ENCODE results near the gene ACOXL. TPM values are rescaled to one million over a fixed set of nuclear protein-coding genes. Genes with fewer than 3 reads are reported as not detected.

Gene ACOXL
- total and polyA plus RNA-seq, 4 donors = 0.13 TPM; not detected in 3

- Histone ChIP-seq H3K27me3 (ENCODE audit: control insufficient read depth in 1 of 2, insufficient read depth in 2 of 2, low read length in 1 of 2) (no peaks in the 10 kb centered on the region), H3K9me3 (ENCODE audit: control insufficient read depth, low read length) (no peaks in the 10 kb centered on the region), H3K36me3 (ENCODE audit: control insufficient read depth in 1 of 2, insufficient read depth in 2 of 2, low read length in 1 of 2) (peaks cover 0 to 2% of the 10 kb centered on the region in 2 donors), H3K4me1 (ENCODE audit: control insufficient read depth in 1 of 2, insufficient read depth in 2 of 2, low read length in 2 of 2) (no peaks in the 10 kb centered on the region), H3K4me3 (ENCODE audit: low read length in 2 of 2) (no peak overlapping the region), H3K27ac (ENCODE audit: low read depth in 1 of 2, low read length in 2 of 2) (no peak overlapping the region)
- ATAC-seq (ENCODE audit: low FRiP score) (no peak), DNase-seq (no peak)
- intact Hi-C loops (cut with DNase I) = no loop called here
- 93 to 96% methylated on average over 7 of the region's 7 CpGs for WGBS, 2 donors
These were observed 412.9 kb downstream of the ACOXL start for GRCh38 chr2:111145103-111145760.

GRCh38 chr2:111145951-111146350 is 413.6 kb downstream of the ACOXL start:
- H3K4me3 ChIP-seq (ENCODE audit: low read length in 2 of 2) = no peak overlapping the region
- H3K27ac ChIP-seq (ENCODE audit: low read depth in 1 of 2, low read length in 2 of 2) = no peak overlapping the region
- no peaks in the 10 kb centered on the region for H3K27me3 ChIP-seq (ENCODE audit: control insufficient read depth in 1 of 2, insufficient read depth in 2 of 2, low read length in 1 of 2)
- intact Hi-C loops (cut with DNase I) = no loop called here
- no peaks in the 10 kb centered on the region for H3K9me3 ChIP-seq (ENCODE audit: control insufficient read depth, low read length)
- DNase-seq (no peak), ATAC-seq (ENCODE audit: low FRiP score) (no peak)
- H3K4me1 ChIP-seq (ENCODE audit: control insufficient read depth in 1 of 2, insufficient read depth in 2 of 2, low read length in 2 of 2) = no peaks in the 10 kb centered on the region
- peaks cover 0 to 2% of the 10 kb centered on the region in 2 donors for H3K36me3 ChIP-seq (ENCODE audit: control insufficient read depth in 1 of 2, insufficient read depth in 2 of 2, low read length in 1 of 2)
- 98 to 100% methylated on average over 2 of the region's 2 CpGs for WGBS, 2 donors

- ATAC-seq (ENCODE audit: low FRiP score) (no peak), DNase-seq (no peak)
- Histone ChIP-seq H3K9me3 (ENCODE audit: control insufficient read depth, low read length) (no peaks in the 10 kb centered on the region), H3K4me1 (ENCODE audit: control insufficient read depth in 1 of 2, insufficient read depth in 2 of 2, low read length in 2 of 2) (no peaks in the 10 kb centered on the region), H3K36me3 (ENCODE audit: control insufficient read depth in 1 of 2, insufficient read depth in 2 of 2, low read length in 1 of 2) (peaks cover 0 to under 1% of the 10 kb centered on the region in 2 donors), H3K4me3 (ENCODE audit: low read length in 2 of 2) (no peak overlapping the region), H3K27me3 (ENCODE audit: control insufficient read depth in 1 of 2, insufficient read depth in 2 of 2, low read length in 1 of 2) (no peaks in the 10 kb centered on the region), H3K27ac (ENCODE audit: low read depth in 1 of 2, low read length in 2 of 2) (no peak overlapping the region)
- WGBS, 2 donors = 90 to 91% methylated on average over 3 of the region's 3 CpGs
- intact Hi-C loops (cut with DNase I) = no loop called here
These were observed 416.0 kb downstream of the ACOXL start for GRCh38 chr2:111148225-111148873.

GRCh38 chr2:111148925-111149324 is 416.6 kb downstream of the ACOXL start:
- DNase-seq (no peak), ATAC-seq (ENCODE audit: low FRiP score) (no peak)
- Histone ChIP-seq H3K9me3 (ENCODE audit: control insufficient read depth, low read length) (no peaks in the 10 kb centered on the region), H3K4me3 (ENCODE audit: low read length in 2 of 2) (no peak overlapping the region), H3K27ac (ENCODE audit: low read depth in 1 of 2, low read length in 2 of 2) (no peak overlapping the region), H3K4me1 (ENCODE audit: control insufficient read depth in 1 of 2, insufficient read depth in 2 of 2, low read length in 2 of 2) (no peaks in the 10 kb centered on the region), H3K27me3 (ENCODE audit: control insufficient read depth in 1 of 2, insufficient read depth in 2 of 2, low read length in 1 of 2) (no peaks in the 10 kb centered on the region), H3K36me3 (ENCODE audit: control insufficient read depth in 1 of 2, insufficient read depth in 2 of 2, low read length in 1 of 2) (no peaks in the 10 kb centered on the region)
- WGBS, 2 donors = 85 to 92% methylated on average over 8 of the region's 8 CpGs
- intact Hi-C loops (cut with DNase I) = no loop called here

GRCh38 chr2:111149882-111150455 is 417.6 kb downstream of the ACOXL start:
- DNase-seq (no peak), ATAC-seq (ENCODE audit: low FRiP score) (no peak)
- H3K9me3 ChIP-seq (ENCODE audit: control insufficient read depth, low read length) = no peaks in the 10 kb centered on the region
- 84 to 89% methylated on average over 7 of the region's 7 CpGs for WGBS, 2 donors
- intact Hi-C loops (cut with DNase I) = no loop called here
- H3K27ac ChIP-seq (ENCODE audit: low read depth in 1 of 2, low read length in 2 of 2) = no peak overlapping the region
- H3K27me3 ChIP-seq (ENCODE audit: control insufficient read depth in 1 of 2, insufficient read depth in 2 of 2, low read length in 1 of 2) = no peaks in the 10 kb centered on the region
- no peak overlapping the region for H3K4me3 ChIP-seq (ENCODE audit: low read length in 2 of 2)
- H3K4me1 ChIP-seq (ENCODE audit: control insufficient read depth in 1 of 2, insufficient read depth in 2 of 2, low read length in 2 of 2) = no peaks in the 10 kb centered on the region
- no peaks in the 10 kb centered on the region for H3K36me3 ChIP-seq (ENCODE audit: control insufficient read depth in 1 of 2, insufficient read depth in 2 of 2, low read length in 1 of 2)

GRCh38 chr2:111154758-111155157 is 422.4 kb downstream of the ACOXL start:
- H3K27ac ChIP-seq (ENCODE audit: low read depth in 1 of 2, low read length in 2 of 2) = no peak overlapping the region
- ATAC-seq (ENCODE audit: low FRiP score) (no peak), DNase-seq (no peak)
- 96 to 97% methylated on average over 6 of the region's 6 CpGs for WGBS, 2 donors
- intact Hi-C loops (cut with DNase I) = no loop called here
- H3K4me3 ChIP-seq (ENCODE audit: low read length in 2 of 2) = no peak overlapping the region
- H3K9me3 ChIP-seq (ENCODE audit: control insufficient read depth, low read length) = no peaks in the 10 kb centered on the region
- no peaks in the 10 kb centered on the region for H3K36me3 ChIP-seq (ENCODE audit: control insufficient read depth in 1 of 2, insufficient read depth in 2 of 2, low read length in 1 of 2)
- H3K27me3 ChIP-seq (ENCODE audit: control insufficient read depth in 1 of 2, insufficient read depth in 2 of 2, low read length in 1 of 2) = no peaks in the 10 kb centered on the region
- H3K4me1 ChIP-seq (ENCODE audit: control insufficient read depth in 1 of 2, insufficient read depth in 2 of 2, low read length in 2 of 2) = no peaks in the 10 kb centered on the region

- WGBS, 2 donors = 86 to 93% methylated on average over 1 of the region's 1 CpG
- DNase-seq = no peak
These were observed 423.2 kb downstream of the ACOXL start for GRCh38 chr2:111155610-111156009.

GRCh38 chr2:111156529-111156928 is 424.2 kb downstream of the ACOXL start:
- peaks cover 0 to 1% of the 10 kb centered on the region in 2 donors for H3K4me1 ChIP-seq (ENCODE audit: control insufficient read depth in 1 of 2, insufficient read depth in 2 of 2, low read length in 2 of 2)
- DNase-seq (no peak), ATAC-seq (ENCODE audit: low FRiP score) (no peak)
- 91 to 94% methylated on average over 8 of the region's 8 CpGs for WGBS, 2 donors
- intact Hi-C loops (cut with DNase I) = no loop called here
- H3K9me3 ChIP-seq (ENCODE audit: control insufficient read depth, low read length) = no peaks in the 10 kb centered on the region
- H3K36me3 ChIP-seq (ENCODE audit: control insufficient read depth in 1 of 2, insufficient read depth in 2 of 2, low read length in 1 of 2) = no peaks in the 10 kb centered on the region
- H3K27ac ChIP-seq (ENCODE audit: low read depth in 1 of 2, low read length in 2 of 2) = no peak overlapping the region
- H3K27me3 ChIP-seq (ENCODE audit: control insufficient read depth in 1 of 2, insufficient read depth in 2 of 2, low read length in 1 of 2) = no peaks in the 10 kb centered on the region
- H3K4me3 ChIP-seq (ENCODE audit: low read length in 2 of 2) = no peak overlapping the region

More at GRCh38 chr2:111155610-111156009, 423.2 kb downstream of the ACOXL start:
- Histone ChIP-seq H3K27me3 (ENCODE audit: control insufficient read depth in 1 of 2, insufficient read depth in 2 of 2, low read length in 1 of 2) (no peaks in the 10 kb centered on the region), H3K4me1 (ENCODE audit: control insufficient read depth in 1 of 2, insufficient read depth in 2 of 2, low read length in 2 of 2) (no peaks in the 10 kb centered on the region), H3K27ac (ENCODE audit: low read depth in 1 of 2, low read length in 2 of 2) (no peak overlapping the region), H3K4me3 (ENCODE audit: low read length in 2 of 2) (no peak overlapping the region), H3K36me3 (ENCODE audit: control insufficient read depth in 1 of 2, insufficient read depth in 2 of 2, low read length in 1 of 2) (no peaks in the 10 kb centered on the region), H3K9me3 (ENCODE audit: control insufficient read depth, low read length) (no peaks in the 10 kb centered on the region)
- intact Hi-C loops (cut with DNase I) = no loop called here
- no peak for ATAC-seq (ENCODE audit: low FRiP score)
